Raji (cell line): ENCODE measurements around the gene SINHCAF.

Experiments used
- POLR2A ChIP-seq: IDR thresholded peaks from 2 replicates; pipeline ENCODE4 v1.6.1; 2011; ENCODE audit warnings: low read depth, low read length, control low read depth; ENCODE audit not compliant: insufficient read depth

Gene SINHCAF

GRCh38 chr12:31233061-31233730, 92.8 kb downstream of the SINHCAF start:
- TF ChIP-seq POLR2A, result no peak

DNA sequence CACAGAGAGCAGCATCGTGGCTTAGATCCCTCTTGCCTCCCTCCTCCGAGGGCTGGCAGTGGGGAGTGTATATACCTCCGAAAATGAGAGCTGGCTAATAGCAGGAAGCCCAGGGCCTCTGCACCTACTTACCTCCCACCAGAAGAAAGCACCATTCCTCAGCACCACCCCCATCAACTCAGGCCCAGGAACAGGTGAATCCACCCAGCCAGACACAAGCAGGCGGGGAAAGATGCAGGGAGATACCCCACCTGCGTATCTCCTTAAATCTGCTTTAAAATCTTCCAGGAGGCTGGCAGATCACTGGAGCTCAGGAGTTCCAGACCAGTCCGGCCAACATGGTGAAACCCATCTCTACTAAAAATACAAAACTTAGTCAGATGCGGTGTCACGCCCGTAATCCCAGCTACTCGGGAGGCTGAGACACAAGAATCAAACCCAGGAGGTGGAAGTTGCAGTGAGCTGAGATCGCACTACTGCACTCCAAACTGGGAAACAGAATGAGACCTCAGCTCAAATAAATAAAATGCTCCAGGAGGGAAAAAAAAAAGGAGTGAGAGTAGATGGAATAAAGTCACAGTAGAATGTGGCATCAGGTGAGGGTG, 93.5 kb downstream of the SINHCAF start:
- no peak for TF ChIP-seq POLR2A

- TF ChIP-seq POLR2A, result no peak
Measured at GRCh38 chr12:31231611-31232360, 94.2 kb downstream of the SINHCAF start.
